ELF-1 (cell line): ENCODE data around the gene GNA12.
"Not testable (repeated sequence)": the region's sequence is repeated elsewhere in the genome, so short reads cannot be mapped to it uniquely, and the experiment has no call there.

Experiments
- DNase-seq: peaks from one replicate; pipeline ENCODE4 v3.0.0-alpha.2; 2016; ENCODE audit warnings: low read depth, low spot score

GNA12 gene

DNA sequence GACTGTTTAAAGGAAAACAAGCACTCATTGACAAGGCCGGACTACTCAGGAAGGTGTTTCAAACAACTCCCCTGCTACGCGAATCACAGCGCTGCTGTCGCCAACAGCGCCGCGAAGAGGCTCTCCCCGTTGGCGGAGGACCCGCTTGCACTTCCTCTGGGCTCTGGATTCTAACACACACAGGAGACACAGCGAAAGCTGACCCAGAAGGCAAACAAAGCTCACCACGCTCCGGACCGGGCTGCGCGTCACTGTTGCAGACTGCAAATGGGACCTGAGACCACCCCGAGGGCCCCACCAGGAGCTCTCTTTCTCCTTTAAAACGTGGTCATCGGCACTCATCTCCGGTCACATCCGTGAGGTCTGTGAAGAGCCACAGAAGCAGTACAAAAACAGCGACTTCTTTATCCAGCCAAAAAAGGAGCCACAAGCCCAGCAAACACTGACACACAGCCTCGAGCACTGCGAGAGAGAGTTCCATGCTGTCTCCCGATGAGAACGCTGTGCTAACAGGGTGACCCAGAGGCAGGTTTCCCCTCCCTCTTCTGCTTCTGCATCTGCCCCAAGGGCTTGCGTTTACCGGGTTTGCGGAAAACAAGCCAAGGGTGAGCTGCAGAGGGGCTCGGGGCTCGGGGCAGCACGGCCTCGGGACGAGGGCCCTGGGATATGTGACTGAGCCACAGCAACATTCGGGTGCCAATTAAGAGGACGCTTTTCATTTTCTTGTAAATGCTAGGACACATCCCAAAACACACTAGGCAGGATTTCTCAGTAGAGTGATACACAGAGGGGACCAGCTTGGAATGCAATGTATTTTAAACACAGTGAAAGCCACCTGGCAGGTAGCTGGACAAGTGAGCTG is 114.8 kb downstream of the GNA12 start:
- peak; percentile 70 for DNase-seq

- no peak for DNase-seq
These were observed 115.6 kb downstream of the GNA12 start for GRCh38 chr7:2728316-2729030.

- DNase-seq, result not testable (repeated sequence)
These were observed 116.9 kb downstream of the GNA12 start for GRCh38 chr7:2727206-2727605.

DNA sequence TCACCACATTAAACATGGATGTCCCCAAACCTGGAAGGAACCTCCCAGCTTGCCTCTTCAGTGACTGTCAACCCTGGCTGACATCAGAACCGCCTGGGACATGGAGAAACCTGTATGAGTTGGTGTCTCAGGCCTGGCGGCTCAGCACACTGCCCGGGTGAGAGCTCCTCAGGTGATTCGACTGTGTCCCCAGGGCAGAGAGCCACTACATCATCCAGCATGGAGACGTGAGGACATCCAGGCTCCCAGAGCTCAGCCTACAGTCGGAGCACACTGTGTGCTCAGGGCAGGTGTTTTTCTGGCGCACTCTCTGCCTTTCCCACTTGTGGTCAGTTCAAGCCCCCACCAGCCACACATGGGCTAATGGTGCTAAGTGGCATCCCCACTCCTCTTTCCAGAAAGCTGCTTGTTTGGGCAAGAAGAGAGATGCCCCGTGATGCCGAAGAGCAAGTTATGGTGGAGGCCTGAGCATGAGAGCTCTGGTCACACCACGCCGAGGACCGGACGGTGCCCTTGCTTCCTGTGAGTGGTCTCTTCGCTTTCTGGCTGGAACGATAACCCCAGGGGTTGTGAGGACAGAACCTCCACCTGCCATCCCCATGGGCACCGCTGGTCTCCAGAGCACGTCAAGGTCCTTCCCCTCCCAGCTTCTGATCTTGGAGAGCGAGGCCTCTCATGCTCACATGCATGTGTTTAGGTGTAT is 117.6 kb downstream of the GNA12 start:
- DNase-seq, result no peak

- no peak for DNase-seq
These were observed 118.7 kb downstream of the GNA12 start for GRCh38 chr7:2725178-2726105.

DNA sequence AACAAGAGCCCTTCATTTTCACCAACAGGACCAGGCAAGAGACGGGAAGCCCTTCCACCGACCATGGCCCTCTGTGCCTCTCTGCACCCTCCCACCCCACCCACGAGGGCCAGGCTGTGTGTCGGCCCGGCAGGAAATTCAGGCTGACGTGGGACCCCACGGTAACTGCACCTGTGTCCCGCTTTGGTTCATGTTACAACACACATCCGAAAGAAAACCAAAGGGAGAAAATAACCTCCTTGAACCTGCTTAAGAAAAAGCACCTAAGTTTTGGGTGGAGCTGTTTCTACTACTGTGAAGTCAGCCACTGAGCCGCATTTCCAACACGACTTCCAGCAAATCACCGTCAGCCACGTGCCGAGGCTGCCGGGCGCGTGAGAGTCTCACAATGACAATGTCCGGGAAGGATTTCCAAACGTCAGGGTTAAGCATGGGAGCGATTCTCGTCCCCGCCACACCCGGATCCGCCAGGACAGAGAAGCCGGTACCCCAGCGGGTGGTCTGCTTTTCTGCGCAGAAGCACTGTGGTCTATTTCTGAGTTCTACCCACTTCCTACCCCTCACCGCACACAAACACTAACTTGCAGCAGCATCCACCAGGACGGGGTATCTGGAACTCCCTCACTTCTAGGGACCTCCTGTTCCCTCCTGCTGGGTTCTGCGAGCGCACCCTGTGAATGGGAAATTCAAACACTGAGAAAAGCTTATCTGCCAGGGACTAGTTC is 119.5 kb downstream of the GNA12 start:
- DNase-seq, result no peak

DNA sequence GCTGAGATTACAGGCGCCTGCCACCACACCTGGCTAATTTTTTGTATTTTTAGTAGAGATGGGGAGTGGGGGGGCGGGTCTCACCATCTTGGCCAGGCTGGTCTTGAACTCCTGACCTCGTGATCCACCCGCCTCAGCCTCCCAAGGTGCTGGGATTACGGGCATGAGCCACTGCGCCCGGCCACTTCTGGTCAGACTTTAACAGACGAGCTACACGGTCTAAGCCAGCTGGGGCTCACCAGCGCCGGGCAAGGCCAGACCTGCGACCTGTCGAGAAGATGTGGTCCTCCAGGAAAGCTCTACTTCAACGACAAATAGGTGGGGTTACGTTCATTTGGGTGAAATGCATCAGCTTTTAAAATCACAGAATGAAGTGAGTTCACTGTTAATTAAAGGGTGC is 120.1 kb downstream of the GNA12 start:
- not testable (repeated sequence) for DNase-seq

DNA sequence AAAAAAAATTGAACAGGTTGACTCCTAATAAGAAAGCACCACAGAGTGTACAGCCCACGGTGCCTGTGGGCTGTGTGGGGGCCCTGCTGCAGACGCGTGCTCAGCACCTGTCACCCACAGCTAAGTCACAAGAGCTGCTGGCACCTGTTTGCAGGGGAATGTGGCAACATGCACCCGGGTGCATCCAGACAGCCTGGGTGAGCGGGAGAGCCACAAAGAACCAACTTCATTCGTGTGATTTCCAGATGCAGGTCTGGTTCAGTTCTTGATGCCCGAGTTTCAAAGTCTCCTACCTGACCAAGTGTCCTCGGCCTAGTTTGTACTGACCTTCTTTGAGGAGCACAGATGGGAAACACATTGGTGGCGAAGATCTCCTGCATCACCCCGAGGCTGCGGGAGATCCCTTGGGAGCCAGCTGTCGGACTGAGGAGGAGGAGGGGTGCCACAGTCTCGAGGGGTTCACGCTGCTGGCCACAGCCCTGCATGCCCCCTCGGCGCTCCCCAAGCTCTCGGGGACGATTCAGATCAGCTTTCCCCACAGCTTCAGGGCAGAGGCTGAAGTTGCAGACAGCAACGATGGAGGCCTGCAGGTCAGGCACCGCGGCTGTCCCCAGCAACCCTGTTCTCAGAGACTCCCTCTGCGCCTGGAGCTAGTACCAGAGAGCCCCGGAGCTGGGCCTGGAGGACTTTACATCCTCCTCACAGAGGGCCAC is 120.8 kb downstream of the GNA12 start:
- no peak for DNase-seq

DNA sequence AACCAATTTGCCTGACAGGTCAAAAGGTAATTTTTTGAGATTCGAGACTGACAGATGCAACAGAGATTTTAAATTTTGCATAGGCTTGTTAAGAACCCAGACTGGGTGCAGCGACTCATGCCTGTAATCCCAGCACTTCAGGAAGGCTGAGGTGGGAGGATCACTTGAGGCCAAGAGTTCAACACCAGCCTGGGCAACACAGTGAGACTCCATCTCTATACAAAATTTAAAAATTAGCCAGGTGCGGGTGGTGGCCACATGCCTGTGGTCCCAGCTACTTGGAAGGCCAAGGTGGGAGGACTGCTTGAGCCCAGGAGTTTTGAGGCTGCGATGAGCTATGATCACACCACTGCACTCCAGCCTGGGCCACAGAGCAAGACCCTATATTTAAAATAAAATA is 121.5 kb downstream of the GNA12 start:
- no peak for DNase-seq

- DNase-seq, result no peak
These were observed 122.3 kb downstream of the GNA12 start for GRCh38 chr7:2721842-2722241.

GRCh38 chr7:2720024-2720423 is 124.1 kb downstream of the GNA12 start:
- no peak for DNase-seq

- DNase-seq, result peak; percentile 53
These were observed 125.1 kb downstream of the GNA12 start for GRCh38 chr7:2719007-2719406.

- no peak for DNase-seq
These were observed 125.7 kb downstream of the GNA12 start for GRCh38 chr7:2718296-2718965.

GRCh38 chr7:2717293-2718261 is 126.5 kb downstream of the GNA12 start:
- DNase-seq, result peak; percentile 36

GRCh38 chr7:2716906-2717292 is 127.2 kb downstream of the GNA12 start:
- DNase-seq, result no peak

DNA sequence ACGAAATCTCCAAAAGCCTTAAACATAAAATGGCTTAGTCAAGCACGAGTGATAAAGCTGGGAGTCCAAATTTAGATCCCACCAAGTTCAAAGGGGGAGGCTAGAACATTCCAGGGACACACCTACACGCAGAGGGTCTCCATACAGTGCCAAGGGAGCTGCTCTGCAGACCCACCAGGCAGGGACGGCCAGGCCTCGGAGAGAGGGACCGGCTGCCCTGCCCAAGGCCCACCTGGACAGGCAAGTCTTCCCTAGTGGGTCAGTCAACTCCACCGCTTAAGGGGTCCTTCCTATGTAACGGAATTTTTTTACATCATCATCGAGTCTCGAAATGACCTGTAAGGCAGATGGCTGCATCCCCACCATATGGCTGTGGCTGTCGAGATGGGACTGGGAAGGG is 127.6 kb downstream of the GNA12 start:
- no peak for DNase-seq

- no peak for DNase-seq
These were observed 128.5 kb downstream of the GNA12 start for GRCh38 chr7:2715341-2716231.
